Stimulated activated CD4-positive, alpha-beta T cell treated with anti-CD3 and anti-CD28 coated beads, TNF-alpha, amount 100 ng/mL, for 1 hour (primary cell): ENCODE measurements around the gene SPRED1.

Experiments
- DNase-seq, 3 donors: peaks; one replicate each; pipeline ENCODE4 v3.0.0-alpha.2; 2020; ENCODE audit warnings: low read depth in 3 of 3, low spot score in 1 of 3

SPRED1 gene

DNA sequence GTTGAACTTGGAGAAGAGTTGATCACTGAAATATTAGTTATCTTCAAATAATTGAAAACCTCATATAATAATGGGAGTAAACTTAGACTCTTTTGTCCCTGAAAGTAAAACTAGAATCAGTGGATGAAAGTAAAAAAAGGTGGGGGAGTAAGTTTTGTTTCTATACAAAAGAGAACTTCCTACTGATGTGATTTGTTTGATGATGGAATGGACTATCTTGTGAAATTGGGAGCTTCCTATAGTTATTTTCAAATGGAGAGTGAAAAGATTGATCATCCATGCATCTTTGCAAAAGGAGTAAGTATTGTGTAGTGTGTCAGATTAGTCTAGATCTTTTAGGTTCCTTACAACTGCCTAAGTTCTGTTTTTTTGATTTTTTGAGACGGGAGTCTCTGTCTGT is 28.4 kb downstream of the SPRED1 start:
- no peak for DNase-seq

DNA sequence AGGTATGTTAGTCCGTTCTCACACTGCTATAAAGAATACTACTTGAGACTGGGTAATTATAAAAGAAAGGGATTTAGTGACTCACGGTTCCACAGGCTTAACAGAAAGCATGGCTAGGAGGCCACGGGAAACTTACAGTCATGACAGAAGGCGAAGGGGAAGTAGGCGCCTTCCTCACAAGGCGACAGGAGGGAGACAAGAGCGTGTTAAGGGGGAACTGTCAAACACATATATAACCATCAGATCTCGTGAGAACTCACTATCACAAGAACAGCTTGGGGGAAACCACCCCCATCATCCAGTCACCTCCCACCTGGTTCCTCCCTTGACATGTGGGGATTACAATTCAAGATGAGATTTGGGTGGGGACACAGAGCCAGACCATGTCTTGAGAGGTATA is 30.4 kb downstream of the SPRED1 start:
- no peak for DNase-seq

DNA sequence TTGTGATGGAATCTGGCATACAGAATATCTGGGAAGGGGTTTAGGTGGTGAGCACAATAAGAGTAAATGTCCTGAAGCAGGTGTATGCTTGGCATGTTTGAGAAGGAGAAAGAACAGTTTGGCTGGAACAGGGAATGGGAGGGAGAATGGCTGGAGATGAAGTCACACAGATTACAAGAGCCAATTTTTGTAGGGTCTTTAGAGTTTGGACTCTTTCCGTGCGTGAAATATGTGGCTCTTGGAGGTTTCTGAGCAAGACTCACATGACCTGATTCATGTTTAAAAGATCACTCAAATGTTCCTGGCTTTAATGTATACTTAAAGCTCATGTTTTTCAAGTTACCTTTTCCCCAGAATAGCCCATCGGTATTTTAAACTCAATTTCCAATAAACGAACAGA is 32.8 kb downstream of the SPRED1 start:
- DNase-seq = no peak

DNA sequence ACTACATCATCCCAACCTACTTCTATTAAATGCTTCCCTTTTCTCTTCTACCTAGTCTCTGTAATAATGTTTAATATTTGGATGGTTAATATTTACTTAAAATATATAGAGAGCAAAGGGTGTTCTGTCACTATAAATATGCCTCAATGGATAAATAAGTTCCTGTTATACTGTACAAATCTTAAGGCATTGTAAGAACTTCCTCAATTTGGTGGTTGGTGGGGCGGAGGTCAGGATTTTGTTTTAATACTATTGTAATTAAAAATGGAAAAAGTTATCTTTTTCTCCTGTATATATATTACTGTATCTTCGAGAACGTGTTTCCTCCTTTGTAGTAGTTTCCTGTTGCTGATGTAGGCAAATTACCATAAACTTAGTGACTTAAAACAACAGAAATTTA is 41.5 kb downstream of the SPRED1 start:
- no peak for DNase-seq

DNA sequence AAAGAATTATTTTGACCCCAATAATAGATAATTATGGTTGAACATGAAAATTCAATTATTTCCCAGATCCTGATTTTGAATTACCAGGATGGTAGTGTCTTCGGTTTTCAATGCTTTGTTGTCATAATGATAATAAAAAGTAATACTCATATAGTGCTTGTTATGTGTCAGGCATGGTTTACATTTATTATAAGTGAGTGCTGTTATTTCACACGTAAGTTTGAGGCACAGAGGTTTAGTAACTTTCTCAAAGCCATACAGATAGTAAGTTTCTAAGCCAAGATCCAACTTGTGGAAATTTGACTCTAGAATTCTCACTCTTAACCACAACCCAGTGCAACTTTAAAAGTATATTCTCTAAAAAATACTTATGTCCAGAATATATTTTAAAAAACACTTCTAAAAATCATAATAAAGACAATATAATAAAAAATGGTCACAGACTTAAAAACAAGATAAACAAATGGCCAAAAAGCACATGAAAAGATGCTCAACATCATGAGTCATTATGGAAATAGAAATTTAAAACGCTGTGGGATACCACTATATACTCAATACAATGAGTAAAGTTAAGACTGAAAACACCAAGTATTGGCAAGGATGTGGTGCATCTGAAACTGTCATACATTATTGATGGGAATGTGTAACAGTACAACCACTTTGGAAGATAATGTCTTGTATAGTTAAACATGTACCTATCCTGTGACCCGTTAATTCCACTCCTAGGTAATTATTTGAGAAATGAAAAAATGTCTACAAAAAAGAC is 45.2 kb downstream of the SPRED1 start:
- DNase-seq = no peak

DNA sequence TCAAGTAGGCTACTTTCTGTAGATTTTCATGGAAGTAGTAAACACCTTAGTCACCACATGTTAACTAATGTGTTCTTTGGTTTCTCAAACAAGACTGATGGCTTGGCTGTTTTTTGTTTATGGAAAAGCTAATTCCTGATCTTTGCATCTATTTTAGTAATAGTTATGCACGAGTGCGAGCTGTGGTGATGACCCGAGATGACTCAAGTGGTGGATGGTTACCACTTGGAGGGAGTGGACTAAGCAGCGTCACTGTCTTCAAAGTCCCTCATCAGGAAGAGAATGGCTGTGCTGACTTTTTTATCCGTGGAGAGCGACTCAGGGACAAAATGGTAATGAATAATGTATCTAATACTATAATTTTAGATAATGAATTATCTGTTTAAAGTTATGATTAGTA is 46.6 kb downstream of the SPRED1 start:
- DNase-seq = no peak

DNA sequence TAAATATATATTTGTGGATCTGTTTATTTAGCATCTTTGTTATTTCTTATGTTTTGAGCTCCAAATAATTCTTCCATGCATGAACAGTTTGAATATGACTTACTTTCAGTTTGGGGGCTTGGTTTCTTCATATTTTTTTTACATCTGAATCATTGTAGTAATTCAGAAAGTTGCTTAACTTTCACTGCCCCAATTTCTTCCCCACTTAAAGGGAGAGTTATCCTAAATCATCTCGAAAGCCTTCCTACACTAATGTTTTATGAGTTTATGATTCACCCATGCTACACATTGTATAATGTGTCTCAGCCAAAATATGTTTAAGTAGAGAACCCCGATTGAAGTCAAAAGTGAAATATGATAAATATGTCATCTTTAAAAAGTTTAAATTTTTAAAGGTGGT is 47.8 kb downstream of the SPRED1 start:
- no peak for DNase-seq

DNA sequence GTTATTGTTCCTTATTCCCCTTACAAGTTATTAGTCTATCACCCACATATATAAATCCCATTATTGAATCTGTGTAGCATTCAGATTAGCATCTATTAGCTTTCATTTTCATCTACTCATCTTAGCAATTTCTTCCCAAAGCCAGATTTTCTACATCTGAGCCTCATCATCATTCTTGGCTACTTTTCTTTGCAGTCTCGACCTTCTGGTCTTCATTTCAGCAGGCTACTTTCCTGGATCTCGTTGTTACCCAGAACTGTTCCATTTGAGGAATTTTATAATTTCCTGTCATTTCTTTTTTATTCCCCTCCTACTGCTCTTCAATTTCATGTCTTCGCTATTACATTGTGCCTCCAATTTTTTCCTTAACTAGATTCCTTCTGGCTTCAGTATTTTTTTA is 51.8 kb downstream of the SPRED1 start:
- no peak for DNase-seq

DNA sequence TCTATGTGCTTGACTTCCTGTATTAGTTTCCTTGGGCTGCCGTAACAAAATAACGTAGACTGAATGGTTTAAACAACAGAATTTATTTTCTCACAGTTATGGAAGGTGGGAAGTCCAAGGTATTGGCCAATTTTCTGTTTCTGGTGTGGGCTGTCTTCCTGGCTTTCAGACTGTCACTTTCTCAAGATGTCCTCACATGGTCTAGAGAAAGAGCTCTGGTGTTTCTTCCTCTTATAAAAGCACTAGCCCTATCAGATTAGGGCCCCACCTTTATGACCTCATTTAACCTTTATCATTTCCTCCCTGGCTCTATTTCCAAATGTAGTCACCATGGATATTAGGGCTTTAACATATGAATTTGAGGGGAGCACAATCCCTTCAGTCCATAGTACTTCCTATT is 54.6 kb downstream of the SPRED1 start:
- DNase-seq = no peak

DNA sequence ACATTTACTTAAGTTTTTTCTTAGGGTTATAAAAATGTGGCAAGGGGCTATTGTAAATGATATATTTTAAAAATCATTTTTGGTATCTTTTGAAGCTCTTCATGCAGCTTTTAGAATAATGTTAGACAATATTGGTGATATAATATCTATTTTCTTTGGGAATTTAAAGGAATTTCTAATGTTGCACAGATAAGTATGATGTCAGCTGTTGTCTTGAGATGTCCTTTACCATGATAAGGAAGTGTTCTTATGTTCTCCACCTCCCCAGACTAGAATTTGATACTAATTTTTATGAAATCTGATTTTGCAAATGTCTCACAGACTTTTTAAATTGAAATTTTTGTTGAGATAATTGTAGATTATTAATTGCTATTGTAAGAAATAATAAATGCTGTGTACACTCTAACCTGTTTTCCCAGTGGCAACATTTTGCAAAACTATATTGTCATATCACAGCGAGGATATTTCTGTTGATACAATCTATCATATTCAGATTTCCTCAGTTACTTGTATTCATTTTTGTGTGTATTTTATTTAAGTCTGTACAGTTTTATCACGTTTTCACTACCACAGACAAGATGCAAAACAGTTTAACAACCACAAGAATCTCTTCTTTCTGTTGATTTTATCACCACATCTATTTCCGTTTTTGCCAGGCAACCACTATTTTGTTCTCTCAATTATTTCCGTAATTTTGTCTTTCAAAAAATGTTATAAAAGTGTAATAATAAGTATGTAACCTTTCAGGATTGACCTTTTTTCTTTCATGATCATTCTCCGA is 55.4 kb downstream of the SPRED1 start:
- DNase-seq = no peak

DNA sequence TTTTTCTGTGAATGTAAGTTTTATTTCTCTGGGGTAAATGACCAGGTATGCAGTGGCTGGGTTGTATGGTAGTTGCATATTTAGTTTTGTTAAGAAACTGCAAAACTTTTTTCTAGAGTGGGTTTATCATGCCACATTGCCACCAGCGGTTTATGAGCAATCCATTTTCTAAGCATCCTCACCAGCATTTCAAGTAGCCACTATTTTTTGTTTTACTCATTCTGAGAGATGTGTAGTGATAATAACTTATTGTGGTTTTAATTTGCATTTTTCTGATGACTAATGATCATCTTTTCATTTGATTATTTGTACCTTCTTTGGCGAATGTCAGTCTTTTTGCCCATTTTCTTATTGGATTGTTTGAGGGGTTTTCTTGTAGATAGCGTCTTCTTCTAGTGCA is 56.2 kb downstream of the SPRED1 start:
- no peak for DNase-seq

DNA sequence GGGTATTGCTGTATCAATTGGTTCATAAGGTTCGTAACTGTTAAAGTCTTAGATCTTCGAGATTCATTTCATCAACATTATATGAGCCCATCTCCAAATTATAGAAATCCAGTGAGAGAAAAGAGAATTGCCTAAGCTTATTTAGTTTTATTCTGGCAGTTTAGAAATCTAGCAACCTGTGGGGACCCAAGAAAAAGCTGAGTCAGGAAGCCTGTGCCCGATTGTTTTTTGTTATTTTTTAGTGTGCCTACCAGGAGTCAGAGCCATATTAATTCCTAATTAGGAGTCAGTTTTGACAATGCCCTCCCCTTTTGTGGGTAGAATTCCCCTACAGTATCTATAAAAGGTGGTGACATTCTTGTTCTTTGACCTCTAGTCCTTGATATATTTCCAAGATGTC is 59.6 kb downstream of the SPRED1 start:
- no peak for DNase-seq

DNA sequence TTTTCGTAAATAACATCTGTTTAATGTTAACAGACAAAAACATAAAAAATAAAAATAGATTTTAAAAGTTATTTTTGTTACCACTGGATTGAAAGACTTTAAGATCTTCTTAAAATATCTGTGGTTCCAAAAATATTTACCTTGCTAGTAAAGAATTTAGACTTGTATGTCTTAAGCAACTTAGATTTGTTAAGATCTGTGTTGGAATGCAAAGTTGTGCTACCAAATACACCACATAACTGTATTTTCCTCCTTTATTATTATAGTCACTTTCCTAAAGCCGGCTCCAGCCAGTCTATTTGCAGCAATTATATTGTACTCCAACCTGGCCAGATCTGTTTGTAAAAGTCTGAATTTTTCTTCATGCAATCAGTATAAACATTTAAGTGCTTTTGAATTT is 63.7 kb downstream of the SPRED1 start:
- no peak for DNase-seq

DNA sequence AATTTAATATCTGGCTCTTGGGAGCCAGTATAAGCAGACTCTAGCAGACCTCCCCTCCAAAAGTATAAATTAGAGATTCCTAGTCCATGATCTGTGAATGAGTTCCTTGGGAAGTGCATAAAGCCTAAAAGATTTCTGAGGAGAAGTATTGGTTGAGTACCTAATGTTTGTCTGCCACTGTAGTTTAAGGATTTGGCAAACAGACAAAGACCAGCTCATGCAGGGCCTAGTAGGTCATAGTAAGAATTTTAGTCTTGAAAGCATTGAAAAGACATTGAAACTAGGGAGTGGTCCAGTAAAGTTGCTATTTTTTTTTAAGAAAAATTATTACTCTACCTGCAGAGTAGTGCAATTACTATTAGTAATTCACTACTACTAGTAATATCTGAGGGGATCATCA is 67.5 kb downstream of the SPRED1 start:
- no peak for DNase-seq

DNA sequence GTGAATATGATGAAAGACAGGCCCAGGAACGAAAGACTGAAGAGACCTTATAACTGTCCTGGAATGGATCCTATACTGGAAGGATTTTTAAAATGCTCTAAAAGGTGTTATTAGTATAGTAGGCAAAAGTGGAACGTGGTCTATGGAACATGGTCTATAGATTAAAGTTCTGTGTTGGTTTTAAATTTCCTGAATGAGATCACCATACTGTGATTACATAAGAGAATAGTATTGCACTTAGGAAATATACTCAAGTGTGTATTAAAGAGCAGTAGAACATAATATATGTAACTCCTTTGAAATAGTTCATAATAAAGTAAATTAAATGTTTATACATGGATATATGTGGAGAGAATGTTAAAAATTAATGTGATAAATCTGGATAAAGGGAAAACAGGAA is 68.2 kb downstream of the SPRED1 start:
- no peak for DNase-seq

DNA sequence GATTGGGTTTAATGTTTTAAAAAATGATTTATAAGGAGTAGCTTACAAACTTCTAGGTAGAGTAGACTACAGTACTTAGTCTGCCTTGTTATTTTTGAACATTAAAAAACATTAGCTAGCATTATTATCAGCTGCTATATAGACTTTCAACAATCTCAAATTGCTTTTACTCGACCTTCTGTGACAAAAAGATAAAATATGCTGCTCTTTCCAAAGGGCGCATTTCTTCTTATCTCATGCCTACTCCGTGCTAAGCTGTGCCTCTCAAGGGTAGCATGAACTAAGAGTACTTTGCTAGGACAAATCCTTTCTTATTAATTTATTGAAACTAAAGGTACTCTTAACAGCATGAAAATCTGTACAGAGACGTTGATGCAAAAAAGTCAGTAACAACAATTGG is 71.3 kb downstream of the SPRED1 start:
- no peak for DNase-seq

DNA sequence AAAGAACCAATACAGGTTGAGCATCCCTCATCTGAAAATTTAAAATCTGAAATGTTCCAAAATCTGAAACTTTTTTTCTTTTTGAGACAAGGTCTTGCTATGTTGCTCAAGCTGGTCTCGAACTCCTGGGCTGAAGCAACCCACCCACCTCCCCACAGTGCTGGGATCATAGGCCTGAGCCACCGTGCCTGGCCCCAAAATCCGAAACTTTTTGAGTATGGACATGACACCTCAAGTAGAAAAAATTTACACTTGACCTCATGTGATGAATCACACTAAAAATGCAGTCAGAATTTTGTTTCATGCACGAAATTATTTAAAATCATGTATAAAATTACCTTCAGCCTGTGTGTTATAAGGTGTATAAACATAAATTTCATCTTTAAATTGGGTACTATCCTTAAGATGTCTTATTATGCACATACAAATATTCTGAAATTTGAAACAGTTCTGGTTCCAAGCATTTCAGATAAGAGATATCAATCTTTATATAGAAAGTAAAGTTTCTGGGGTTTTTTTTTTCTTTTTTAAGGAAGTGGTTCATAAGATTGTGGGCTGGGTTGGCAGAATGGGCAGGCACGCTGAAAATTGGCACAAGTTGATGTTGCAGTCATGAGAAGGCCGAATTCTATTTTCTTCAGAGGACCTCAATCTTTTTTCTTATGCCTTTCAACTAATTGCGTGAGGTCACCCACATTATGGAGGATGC is 72.5 kb downstream of the SPRED1 start:
- no peak for DNase-seq

DNA sequence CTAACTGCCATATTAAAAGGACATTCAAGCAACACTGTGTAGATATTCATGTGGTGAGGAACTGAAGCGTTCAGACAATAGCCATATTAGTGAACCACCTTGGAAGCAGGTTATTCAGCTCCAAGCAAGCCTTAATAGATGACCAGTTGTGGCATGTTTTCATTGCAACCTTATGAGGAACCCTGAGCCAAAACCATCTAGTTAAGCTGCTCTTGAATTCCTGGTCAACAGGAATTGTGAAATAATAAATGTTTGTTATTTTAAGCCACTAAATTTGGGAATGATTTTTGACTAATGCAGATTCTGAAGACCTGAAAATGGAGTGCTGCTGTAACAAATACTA is 73.0 kb downstream of the SPRED1 start:
- no peak for DNase-seq

DNA sequence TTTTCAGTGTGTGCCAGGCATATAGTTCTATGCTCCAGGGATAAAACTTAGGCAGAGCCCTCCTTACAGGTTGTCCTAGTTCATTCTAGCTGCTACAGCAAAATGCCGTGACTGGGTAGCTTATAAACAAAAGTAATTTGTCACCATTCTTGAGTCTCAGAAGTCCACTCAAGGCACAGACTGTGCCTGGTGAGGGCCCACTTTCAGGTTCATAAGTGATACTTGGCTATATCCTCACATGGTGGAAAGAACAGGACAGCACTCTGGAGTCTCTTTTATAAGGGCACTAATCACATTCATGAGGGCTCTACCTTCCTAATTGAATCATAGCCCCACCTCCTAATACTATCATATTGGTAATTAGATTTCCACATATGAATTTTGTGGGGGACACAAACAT is 80.1 kb downstream of the SPRED1 start:
- no peak for DNase-seq

DNA sequence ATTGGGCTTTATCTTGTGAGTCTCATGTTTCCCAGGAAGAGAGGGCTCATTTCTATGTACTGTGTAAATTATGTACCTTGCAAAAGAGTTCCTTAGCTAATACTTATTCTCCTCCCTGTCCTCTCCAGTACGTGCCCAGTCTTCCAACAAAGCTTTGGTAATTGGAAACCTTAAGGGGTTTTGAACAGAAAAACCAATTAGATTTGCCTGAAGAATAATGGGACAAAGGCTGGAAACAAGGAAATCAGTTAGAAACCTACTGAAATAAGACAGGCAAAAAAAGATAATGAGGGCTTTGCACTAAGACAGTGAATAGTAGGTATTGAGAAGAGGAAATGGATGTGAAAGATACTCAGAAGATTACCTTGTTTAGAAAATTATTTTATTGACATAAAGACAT is 82.5 kb downstream of the SPRED1 start:
- DNase-seq = no peak

DNA sequence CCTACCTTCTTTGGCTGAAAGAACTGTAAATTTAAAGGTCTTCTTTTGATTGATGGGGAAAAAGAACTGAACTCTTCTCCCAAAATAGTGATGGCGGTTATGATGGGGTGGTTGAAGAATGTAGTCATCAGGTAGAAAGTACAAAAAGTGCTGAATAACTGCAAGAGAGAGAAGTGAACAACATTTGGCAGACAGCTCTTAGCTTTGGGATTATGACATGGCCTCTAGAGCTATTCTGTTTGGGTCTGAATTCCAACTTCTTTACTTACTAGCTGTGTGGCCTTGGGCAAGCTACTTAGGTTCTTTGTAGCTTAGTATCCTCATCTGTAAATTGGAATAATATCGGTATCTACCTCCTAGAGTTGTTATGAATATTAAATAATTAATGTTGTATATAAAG is 91.7 kb downstream of the SPRED1 start:
- DNase-seq = no peak

DNA sequence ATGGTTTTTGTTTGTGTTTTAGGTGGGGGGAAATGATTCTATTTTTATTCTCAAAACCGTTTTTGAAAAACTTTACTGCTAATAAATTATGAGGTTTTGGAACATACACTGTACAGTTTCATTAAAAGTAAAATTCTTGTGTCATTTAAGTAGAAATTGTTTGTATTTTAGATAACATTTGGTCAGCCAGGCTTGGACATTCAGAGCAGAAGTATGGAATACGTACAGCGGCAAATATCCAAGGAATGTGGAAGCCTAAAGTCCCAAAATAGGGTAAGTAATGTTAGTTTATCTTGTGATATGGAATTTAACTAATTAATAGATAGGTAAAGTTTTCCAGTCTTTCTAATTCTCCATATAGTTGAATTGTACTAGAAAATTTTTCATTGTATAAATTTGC is 96.6 kb downstream of the SPRED1 start:
- no peak for DNase-seq
